NCI-H345 treated with DMSO at 0.1 percent for 48 hours (cell line): Measurements from ENCODE around the gene TRIM43.
"Not testable (repeated sequence)": the region's sequence is repeated elsewhere in the genome, so short reads cannot be mapped to it uniquely, and the experiment has no call there.

ENCODE experiments used
- DNase-seq: peaks from one replicate; lab custom pipeline; 2025; ENCODE audit not compliant: unreplicated experiment; lab: John Stamatoyannopoulos, UW

TRIM43 gene

GRCh38 chr2:95641289-95641575, 49.4 kb downstream of the TRIM43 start:
- DNase-seq: not testable (repeated sequence)

- not testable (repeated sequence) for DNase-seq
Measured at GRCh38 chr2:95641787-95642186, 50.0 kb downstream of the TRIM43 start.

GRCh38 chr2:95642360-95642759, 50.6 kb downstream of the TRIM43 start:
- DNase-seq: not testable (repeated sequence)

- not testable (repeated sequence) for DNase-seq
Measured at GRCh38 chr2:95642951-95643350, 51.1 kb downstream of the TRIM43 start.

- DNase-seq: not testable (repeated sequence)
Measured at GRCh38 chr2:95645312-95645711, 53.5 kb downstream of the TRIM43 start.

DNA sequence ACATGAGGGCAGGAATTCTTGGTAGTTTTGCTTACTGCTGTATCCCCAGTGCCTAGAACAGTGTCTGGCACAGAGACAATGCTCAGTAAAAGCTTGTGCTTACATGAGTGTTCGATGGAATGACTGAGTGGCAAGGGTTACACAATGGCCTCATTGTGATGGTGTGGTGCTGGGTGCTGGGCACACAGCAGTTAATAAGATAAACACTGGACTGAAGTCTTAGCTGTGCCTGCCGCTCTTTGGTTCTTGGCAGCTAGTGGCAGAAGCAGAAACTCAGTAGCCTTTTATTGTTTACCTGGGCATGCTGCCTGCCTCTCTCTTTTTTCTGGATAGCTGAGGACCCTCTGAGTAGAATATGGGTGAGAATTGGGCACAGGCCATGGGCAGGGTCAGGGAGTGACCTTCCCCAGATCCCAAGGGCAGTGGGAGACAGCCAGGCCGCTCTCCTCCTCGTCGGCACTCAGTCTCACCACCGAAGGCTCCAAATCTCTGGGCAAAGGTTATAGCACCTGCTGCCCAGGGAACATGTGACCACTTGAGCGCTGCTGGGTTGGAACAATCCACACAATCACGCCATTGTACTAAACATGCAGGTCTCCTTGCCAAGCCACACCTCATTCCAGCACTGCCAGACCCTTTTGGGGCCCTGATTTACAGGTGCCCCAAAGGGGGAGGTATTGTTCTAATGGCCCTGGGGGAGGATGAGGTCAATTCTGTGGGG, 54.6 kb downstream of the TRIM43 start:
- not testable (repeated sequence) for DNase-seq

DNA sequence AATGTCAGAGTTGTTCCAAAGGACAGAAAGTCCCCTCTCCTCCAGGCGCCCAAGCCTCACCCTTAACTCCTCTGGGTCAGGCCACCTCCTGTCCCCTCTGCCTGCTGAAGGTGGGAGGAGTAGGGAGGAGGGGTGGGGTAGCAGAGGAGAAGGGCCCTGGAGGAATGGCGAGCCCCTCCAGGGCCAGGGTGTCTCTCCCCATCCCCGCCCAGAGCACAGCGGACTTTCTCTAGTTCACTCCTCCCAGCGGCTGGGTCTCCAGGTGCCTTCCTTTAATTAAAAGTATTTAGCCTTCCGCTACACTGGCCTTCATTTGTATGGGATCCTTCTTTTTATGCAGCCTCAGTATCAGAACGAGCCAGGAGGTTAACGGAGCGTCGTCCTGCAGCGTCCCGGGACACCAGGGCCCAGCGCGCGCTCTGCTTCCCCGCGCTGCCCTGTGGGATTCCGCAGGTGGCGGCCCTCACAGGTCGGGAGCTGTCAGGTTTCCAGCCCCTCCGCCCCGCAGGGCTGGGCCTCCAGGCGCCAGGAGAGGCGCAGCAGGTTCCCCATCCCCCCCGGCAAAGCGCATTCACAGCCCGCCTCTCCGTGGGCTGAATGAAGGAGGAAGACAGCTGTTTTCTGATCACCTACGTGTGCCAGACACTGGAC, 57.2 kb downstream of the TRIM43 start:
- DNase-seq: not testable (repeated sequence)
